ENCODE data around the gene NTM. TPM values are rescaled to one million over a fixed set of nuclear protein-coding genes. Genes with fewer than 3 reads are reported as not detected.

NTM gene
- polyA plus RNA-seq, 1 donor (not counting 4 experiments of a cell fraction or from before 2014, with no cell fraction given) = 47.9 TPM

DNA sequence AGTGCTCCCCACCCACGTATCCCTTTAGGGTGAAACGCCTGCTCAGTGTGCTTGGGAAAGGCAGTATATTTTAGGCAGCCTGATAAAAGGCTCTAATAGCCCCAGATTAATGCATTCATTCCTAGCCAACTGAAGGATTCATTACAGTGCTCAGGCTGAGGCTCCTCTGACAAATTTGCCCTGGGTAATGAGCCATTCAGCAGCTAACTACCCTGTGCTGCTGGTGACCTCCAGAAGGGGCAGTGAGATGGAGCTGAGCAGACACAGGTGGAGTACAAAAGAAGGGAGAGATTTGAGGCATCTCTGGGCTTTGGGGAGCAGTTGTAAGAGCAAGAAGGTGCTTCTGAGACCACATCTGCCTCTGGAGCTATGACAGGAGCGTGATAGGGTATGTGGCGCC lies 817.0 kb downstream of the NTM start:
- no peaks in the 10 kb centered on the region for H3K27me3 ChIP-seq (ENCODE audit: control insufficient read depth, extremely low read depth, insufficient read depth, low read length)
- H3K4me1 ChIP-seq (ENCODE audit: control insufficient read depth, extremely low read depth, insufficient read depth, low read length) = no peaks in the 10 kb centered on the region
- H3K9me1 ChIP-seq (ENCODE audit: control insufficient read depth, extremely low read depth, insufficient read depth, low read length) = no peaks in the 10 kb centered on the region
- H3K79me2 ChIP-seq (ENCODE audit: control insufficient read depth, insufficient read depth, low read length) = no peaks in the 10 kb centered on the region
- TF ChIP-seq, protein P1, sequence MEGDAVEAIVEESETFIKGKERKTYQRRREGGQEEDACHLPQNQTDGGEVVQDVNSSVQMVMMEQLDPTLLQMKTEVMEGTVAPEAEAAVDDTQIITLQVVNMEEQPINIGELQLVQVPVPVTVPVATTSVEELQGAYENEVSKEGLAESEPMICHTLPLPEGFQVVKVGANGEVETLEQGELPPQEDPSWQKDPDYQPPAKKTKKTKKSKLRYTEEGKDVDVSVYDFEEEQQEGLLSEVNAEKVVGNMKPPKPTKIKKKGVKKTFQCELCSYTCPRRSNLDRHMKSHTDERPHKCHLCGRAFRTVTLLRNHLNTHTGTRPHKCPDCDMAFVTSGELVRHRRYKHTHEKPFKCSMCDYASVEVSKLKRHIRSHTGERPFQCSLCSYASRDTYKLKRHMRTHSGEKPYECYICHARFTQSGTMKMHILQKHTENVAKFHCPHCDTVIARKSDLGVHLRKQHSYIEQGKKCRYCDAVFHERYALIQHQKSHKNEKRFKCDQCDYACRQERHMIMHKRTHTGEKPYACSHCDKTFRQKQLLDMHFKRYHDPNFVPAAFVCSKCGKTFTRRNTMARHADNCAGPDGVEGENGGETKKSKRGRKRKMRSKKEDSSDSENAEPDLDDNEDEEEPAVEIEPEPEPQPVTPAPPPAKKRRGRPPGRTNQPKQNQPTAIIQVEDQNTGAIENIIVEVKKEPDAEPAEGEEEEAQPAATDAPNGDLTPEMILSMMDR (optimal IDR thresholded peaks at IDR 0.05 in 1 of 3, IDR thresholded peaks at IDR 0.05 in 1 of 3, conservative IDR thresholded peaks at IDR 0.05 in 1 of 3; ENCODE audit: extremely low read depth in 1 of 3, insufficient read depth in 2 of 3, low read length in 3 of 3) = no peak
- no peak for TF ChIP-seq EZH2 (IDR thresholded peaks at IDR 0.05; ENCODE audit: low read length)
- DNase-seq (ENCODE audit: low read depth, low spot score) (no peak), FAIRE-seq (no peak)
- dilution Hi-C loops (cut with MboI; ENCODE audit: extremely low pct_ligation_motif_present, low sequenced_read_pairs) = no loop called here
- no peak overlapping the region for H3K9ac ChIP-seq (ENCODE audit: control insufficient read depth, extremely low read depth, insufficient read depth, low read length)
- H3K4me2 ChIP-seq (ENCODE audit: control insufficient read depth, extremely low read depth, insufficient read depth, low read depth, low read length) = no peak overlapping the region
- H3K36me3 ChIP-seq (ENCODE audit: control insufficient read depth in 2 of 2, extremely low read depth in 1 of 2, insufficient read depth in 2 of 2, low read length in 2 of 2) = no peaks in the 10 kb centered on the region
- no peak overlapping the region for H3K4me3 ChIP-seq (ENCODE audit: control insufficient read depth in 2 of 3, extremely low read depth in 1 of 3, insufficient read depth in 2 of 3, low read depth in 1 of 3, low read length in 3 of 3)
- H3K9me3 ChIP-seq (ENCODE audit: control insufficient read depth, low read depth, low read length) = no peaks in the 10 kb centered on the region
- no peak overlapping the region for H3K27ac ChIP-seq (ENCODE audit: control insufficient read depth, insufficient read depth, low read length)
- no peak overlapping the region for H2AFZ ChIP-seq (ENCODE audit: control insufficient read depth, low read length)
- no peaks in the 10 kb centered on the region for H4K20me1 ChIP-seq (ENCODE audit: control insufficient read depth, extremely low read depth, insufficient read depth, low read length)

DNA sequence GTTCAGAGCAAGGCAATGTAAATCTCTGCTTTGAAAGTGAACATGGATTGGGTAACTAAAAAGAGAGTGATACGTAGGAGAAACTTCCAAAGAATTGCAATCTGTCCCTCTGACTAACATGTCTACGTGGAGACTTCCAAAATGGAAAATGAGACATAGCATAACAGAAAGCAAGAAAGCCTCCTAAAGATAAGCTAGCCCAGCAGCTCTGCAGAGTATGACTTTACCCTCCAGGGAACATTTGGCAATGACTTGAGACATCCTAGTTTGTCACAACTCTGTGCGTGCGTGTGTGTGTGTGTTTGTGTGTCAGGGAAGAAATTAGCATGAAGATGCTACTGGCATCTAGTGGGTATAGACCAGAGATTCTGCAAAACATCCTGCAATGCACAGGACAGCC lies 817.4 kb downstream of the NTM start:
- Histone ChIP-seq H3K4me2 (ENCODE audit: control insufficient read depth, extremely low read depth, insufficient read depth, low read depth, low read length) (no peak overlapping the region), H3K27me3 (ENCODE audit: control insufficient read depth, extremely low read depth, insufficient read depth, low read length) (no peaks in the 10 kb centered on the region), H3K9me3 (ENCODE audit: control insufficient read depth, low read depth, low read length) (no peaks in the 10 kb centered on the region), H3K79me2 (ENCODE audit: control insufficient read depth, insufficient read depth, low read length) (no peaks in the 10 kb centered on the region), H3K4me1 (ENCODE audit: control insufficient read depth, extremely low read depth, insufficient read depth, low read length) (no peaks in the 10 kb centered on the region), H3K4me3 (ENCODE audit: control insufficient read depth in 2 of 3, extremely low read depth in 1 of 3, insufficient read depth in 2 of 3, low read depth in 1 of 3, low read length in 3 of 3) (no peak overlapping the region), H3K27ac (ENCODE audit: control insufficient read depth, insufficient read depth, low read length) (no peak overlapping the region), H3K9me1 (ENCODE audit: control insufficient read depth, extremely low read depth, insufficient read depth, low read length) (no peaks in the 10 kb centered on the region), H3K36me3 (ENCODE audit: control insufficient read depth in 2 of 2, extremely low read depth in 1 of 2, insufficient read depth in 2 of 2, low read length in 2 of 2) (no peaks in the 10 kb centered on the region), H4K20me1 (ENCODE audit: control insufficient read depth, extremely low read depth, insufficient read depth, low read length) (no peaks in the 10 kb centered on the region), H3K9ac (ENCODE audit: control insufficient read depth, extremely low read depth, insufficient read depth, low read length) (no peak overlapping the region), H2AFZ (ENCODE audit: control insufficient read depth, low read length) (no peak overlapping the region)
- dilution Hi-C loops (cut with MboI; ENCODE audit: extremely low pct_ligation_motif_present, low sequenced_read_pairs) = no loop called here
- FAIRE-seq = no peak
- DNase-seq (ENCODE audit: low read depth, low spot score) = no peak
- TF ChIP-seq, protein P1 (optimal IDR thresholded peaks at IDR 0.05 in 1 of 3, IDR thresholded peaks at IDR 0.05 in 1 of 3, conservative IDR thresholded peaks at IDR 0.05 in 1 of 3; ENCODE audit: extremely low read depth in 1 of 3, insufficient read depth in 2 of 3, low read length in 3 of 3) = no peak
- no peak for TF ChIP-seq EZH2 (IDR thresholded peaks at IDR 0.05; ENCODE audit: low read length)
